GM12878 (cell line): ENCODE results near the gene ARHGEF6. TPM values are rescaled to one million over a fixed set of nuclear protein-coding genes. Genes with fewer than 3 reads are reported as not detected.

Source experiments
- ATAC-seq: fragments of 200-7000 bp; cut with Tn5 transposase; 3 replicates; pipeline ENCODE4 v1.9.1; 2020; ENCODE audit warnings: mild to moderate bottlenecking, moderate library complexity
- BruUV-seq: library from RNA; stranded (reverse); fragments of 400-500 nt; replicated peaks from 2 replicates; lab custom pipeline; 2021; lab: Mats Ljungman, UMichigan
- CTCF ChIA-PET: fragments of 300-600 bp; sonication (Branson Sonifier 250); formaldehyde crosslinking; extraction: SDS; loops from one replicate; lab custom pipeline; 2021; ENCODE audit warnings: inconsistent platforms; lab: Yijun Ruan, JAX
- POLR2A ChIA-PET: fragments of 350-600 bp; formaldehyde crosslinking; extraction: SDS; loops from one replicate; lab custom pipeline; 2021; ENCODE audit warnings: inconsistent platforms; lab: Charles Lee
- RAD21 ChIA-PET: fragments of 300-600 bp; sonication (Branson Sonifier 250); formaldehyde crosslinking; loops from one replicate; lab custom pipeline; 2023; ENCODE audit warnings: antibody characterized with exemption; ENCODE audit not compliant: unreplicated experiment; lab: Charles Lee
- SMC1A ChIA-PET: fragments of 300-600 bp; sonication (Branson Sonifier 250); formaldehyde crosslinking; loops from one replicate; lab custom pipeline; 2023; ENCODE audit not compliant: unreplicated experiment, uncharacterized antibody; lab: Charles Lee
- DNase-seq: peaks from one replicate; pipeline ENCODE4 v3.0.0-alpha.2; 2011; ENCODE audit warnings: low read depth, low spot score
- FAIRE-seq: peaks from 3 replicates; lab custom pipeline; 2011; peaks lifted over from hg19 to GRCh38; lab: Jason Lieb, UNC
- H2AFZ ChIP-seq: 2 replicates; pipeline ENCODE4 v1.6.0; 2011; ENCODE audit warnings: low read depth, low read length, control low read depth; ENCODE audit not compliant: control insufficient read depth
- H3K27ac ChIP-seq: 2 replicates; pipeline ENCODE4 v1.5.1; 2011; ENCODE audit warnings: control low read depth; ENCODE audit not compliant: control insufficient read depth, insufficient read depth
- H3K27me3 ChIP-seq, 2 experiments: replicated peaks in 1 of 2; 2 replicates each; pipeline versions ENCODE4 v1.6.0 to v1.6.1; 2011; ENCODE audit warnings: low read length in 1 of 2; ENCODE audit not compliant: control insufficient read depth in 2 of 2, insufficient read depth in 2 of 2
- H3K36me3 ChIP-seq, 2 experiments: 2 replicates each; pipeline ENCODE4 v1.5.1; 2011; ENCODE audit warnings: low read length in 1 of 2; ENCODE audit not compliant: control insufficient read depth in 2 of 2, insufficient read depth in 2 of 2
- H3K4me1 ChIP-seq: 2 replicates; pipeline ENCODE4 v1.6.1; 2011; ENCODE audit warnings: mild to moderate bottlenecking, low read length, moderate library complexity, mixed read lengths; ENCODE audit not compliant: control insufficient read depth, insufficient read depth
- H3K4me2 ChIP-seq: 2 replicates; pipeline ENCODE4 v1.6.0; 2011; ENCODE audit warnings: control low read depth; ENCODE audit not compliant: control insufficient read depth, insufficient read depth
- H3K4me3 ChIP-seq: fragments of 200-600 bp; sonication (generic); 2 replicates; pipeline ENCODE4 v1.5.1; 2016
- H3K79me2 ChIP-seq: 2 replicates; pipeline ENCODE4 v1.6.0; 2011; ENCODE audit warnings: low read length; ENCODE audit not compliant: control insufficient read depth, insufficient read depth
- H3K9ac ChIP-seq: 2 replicates; pipeline ENCODE4 v1.8.0; 2011; ENCODE audit warnings: low read length, control low read depth, mixed read lengths; ENCODE audit not compliant: control insufficient read depth, insufficient read depth
- H3K9me3 ChIP-seq: replicated peaks from 3 replicates; pipeline ENCODE4 v1.5.1; 2011; ENCODE audit warnings: mild to moderate bottlenecking, low read length; ENCODE audit not compliant: control insufficient read depth, insufficient read depth
- H4K20me1 ChIP-seq: 2 replicates; pipeline ENCODE4 v1.6.0; 2011; ENCODE audit not compliant: control insufficient read depth, insufficient read depth
- BHLHE40 ChIP-seq, 2 experiments: fragments of 450-650 bp in 1 of 2; IDR thresholded peaks; 2 replicates each; pipeline ENCODE4 v1.6.1; 2011 to 2017; ENCODE audit warnings: low read depth in 2 of 2, borderline replicate concordance in 1 of 2, improper control_type of control experiment in 1 of 2, low read length in 1 of 2, mild to moderate bottlenecking in 1 of 2
- CBX3 ChIP-seq: fragments of 200-600 bp; sonication (generic); IDR thresholded peaks from 2 replicates; pipeline ENCODE4 v1.6.1; 2016; ENCODE audit warnings: low read depth, borderline replicate concordance
- CREM ChIP-seq: IDR thresholded peaks from 2 replicates; pipeline ENCODE4 v1.6.1; 2014; ENCODE audit warnings: antibody characterized with exemption, low read depth
- GATAD2B ChIP-seq: fragments of 450-650 bp; conservative IDR thresholded peaks from 2 replicates; pipeline ENCODE4 v1.6.1; 2017; ENCODE audit warnings: low read depth, mild to moderate bottlenecking, moderate library complexity
- JUNB ChIP-seq: IDR thresholded peaks from 2 replicates; pipeline ENCODE4 v1.6.1; 2016; ENCODE audit warnings: antibody characterized with exemption, mild to moderate bottlenecking
- JUND ChIP-seq: IDR thresholded peaks from 2 replicates; pipeline ENCODE4 v1.6.1; 2012; ENCODE audit warnings: low read depth, mild to moderate bottlenecking, low read length, improper control_type of control experiment, moderate library complexity
- KLF5 ChIP-seq: fragments of 450-650 bp; IDR thresholded peaks from 2 replicates; pipeline ENCODE4 v1.6.1; 2014; ENCODE audit warnings: mild to moderate bottlenecking; ENCODE audit not compliant: partially characterized antibody
- ZNF207 ChIP-seq: fragments of 450-650 bp; IDR thresholded peaks from 2 replicates; pipeline ENCODE4 v1.6.1; 2014; ENCODE audit warnings: antibody characterized with exemption, mild to moderate bottlenecking, borderline replicate concordance
- ZNF384 ChIP-seq: IDR thresholded peaks from 2 replicates; pipeline ENCODE4 v1.6.1; 2012; ENCODE audit warnings: low read depth, mild to moderate bottlenecking, low read length, improper control_type of control experiment, borderline replicate concordance
- ZZZ3 ChIP-seq: IDR thresholded peaks from 2 replicates; pipeline ENCODE4 v1.6.1; 2011; ENCODE audit warnings: low read depth; ENCODE audit not compliant: control insufficient read depth, insufficient read length
- WGBS: methylation state at CpG from one replicate; pipeline ENCODE4 v1.1.6; 2016; ENCODE audit warnings: low lambda C conversion rate; ENCODE audit not compliant: insufficient replicate concordance, insufficient coverage; ENCODE audit errors: missing lambda C conversion rate; 5-methylcytosine and 5-hydroxymethylcytosine counted together
- in situ Hi-C: fragments of 300-500 bp; cut with MboI; formaldehyde crosslinking; loops from 9 replicates; pipeline ENCODE4 v1.14.3; 2018; ENCODE audit warnings: mixed read lengths
- intact Hi-C: fragments of 100-400 bp; cut with micrococcal nuclease; formaldehyde crosslinking; loops from one replicate; pipeline ENCODE4 v1.14.2; 2022; ENCODE audit not compliant: unreplicated experiment
- polyA plus RNA-seq, 11 experiments: library from polyadenylated mRNA; depleted of rRNA in 4 of 11; unstranded in 6 of 11; stranded (reverse) in 5 of 11; fragments of >200 nt; fragmentation: Nextera tagmentation in 4 of 11; fragmentation: Illumina TruSeq in 1 of 11; extraction: Ambion mirVana in 4 of 11; extraction: Trizol in 1 of 11; gene quantifications; 1 replicate in 1 of 11; 2 replicates in 10 of 11; pipeline versions ENCODE4 v1.2.1 to v1.2.3, GENCODE V29; 2011 to 2016; ENCODE audit warnings: inconsistent platforms in 2 of 11, missing spikeins in 2 of 11, low read depth in 1 of 11
- total RNA-seq, 4 experiments: library from RNA; depleted of rRNA in 3 of 4; stranded (reverse); fragments of >200 nt in 3 of 4; fragmentation: Illumina TruSeq in 1 of 4; extraction: Trizol in 1 of 4; gene quantifications; 2 replicates each; pipeline versions ENCODE4 v1.2.1 to v1.2.3, GENCODE V29; 2013 to 2021
- TF ChIP-seq, protein P1 (sequence below): fragments of 450-650 bp; IDR thresholded peaks from 2 replicates; pipeline ENCODE4 v1.6.1; 2014; ENCODE audit warnings: mild to moderate bottlenecking
- TF ChIP-seq, protein P2 (sequence below): IDR thresholded peaks from 2 replicates; pipeline ENCODE4 v1.6.1; 2012; ENCODE audit warnings: low read depth, low read length, improper control_type of control experiment
- TF ChIP-seq, protein P3 (sequence below): fragments of 450-650 bp; IDR thresholded peaks from 2 replicates; pipeline ENCODE4 v1.6.1; 2018; ENCODE audit warnings: borderline replicate concordance, mild to moderate bottlenecking; ENCODE audit not compliant: partially characterized antibody

Gene ARHGEF6
- total and polyA plus RNA-seq, 10 of the 15 experiments (the other 5 are each of a cell fraction or from before 2014, with no cell fraction given), result 5.4 to 29.7 (median 18.0) TPM

DNA sequence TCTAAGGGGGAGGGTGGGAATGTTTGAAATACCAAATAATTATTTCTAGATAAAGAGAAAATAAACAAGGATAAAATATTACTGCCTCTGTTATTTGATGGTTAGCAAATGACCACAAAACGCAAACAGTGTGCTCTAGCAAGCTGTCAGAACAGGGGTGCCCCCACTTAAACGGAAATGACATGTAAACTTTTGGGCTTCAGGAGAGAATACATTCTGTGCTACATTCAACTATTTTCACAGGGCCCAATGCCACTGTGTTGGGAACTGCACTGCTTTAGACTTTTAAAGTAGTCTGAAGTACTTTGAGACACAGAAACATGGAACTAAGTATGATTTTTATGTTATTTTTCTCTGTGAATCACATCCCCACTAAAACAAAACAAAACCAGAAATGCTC is 118.6 kb downstream of the ARHGEF6 start:
- TF ChIP-seq, protein P1, sequence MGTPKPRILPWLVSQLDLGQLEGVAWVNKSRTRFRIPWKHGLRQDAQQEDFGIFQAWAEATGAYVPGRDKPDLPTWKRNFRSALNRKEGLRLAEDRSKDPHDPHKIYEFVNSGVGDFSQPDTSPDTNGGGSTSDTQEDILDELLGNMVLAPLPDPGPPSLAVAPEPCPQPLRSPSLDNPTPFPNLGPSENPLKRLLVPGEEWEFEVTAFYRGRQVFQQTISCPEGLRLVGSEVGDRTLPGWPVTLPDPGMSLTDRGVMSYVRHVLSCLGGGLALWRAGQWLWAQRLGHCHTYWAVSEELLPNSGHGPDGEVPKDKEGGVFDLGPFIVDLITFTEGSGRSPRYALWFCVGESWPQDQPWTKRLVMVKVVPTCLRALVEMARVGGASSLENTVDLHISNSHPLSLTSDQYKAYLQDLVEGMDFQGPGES, result no peak
- TF ChIP-seq ZNF207, result no peak
- DNase-seq (no peak), FAIRE-seq (no peak), ATAC-seq (no peak)
- 23% methylated on average over 2 of the region's 2 CpGs for WGBS
- H3K27me3 ChIP-seq, result no peaks in the 10 kb centered on the region
- H3K4me1 ChIP-seq, result peaks cover 17% of the 10 kb centered on the region; the same call in 1 of the 2 replicates
- H3K27ac ChIP-seq, result no peak overlapping the region
- H3K9ac ChIP-seq, result no peak overlapping the region
- H4K20me1 ChIP-seq, result no peaks in the 10 kb centered on the region
- H3K4me3 ChIP-seq, result no peak overlapping the region
- CTCF ChIA-PET, result no interaction called here
- in situ Hi-C loops (no loop called here), intact Hi-C loops (no loop called here)
- POLR2A ChIA-PET, result no interaction called here
- H3K36me3 ChIP-seq, result no peaks in the 10 kb centered on the region
- no TSS peak for BruUV-seq
- SMC1A ChIA-PET, result interaction anchor here (0.9 to 1.0 kb wide), 2 partner anchors 9 to 36 kb away, joined by 4 read pairs; no protein-coding TSS in a partner anchor
- no peak overlapping the region for H2AFZ ChIP-seq
- no peak overlapping the region for H3K4me2 ChIP-seq
- RAD21 ChIA-PET, result no interaction called here
- no peaks in the 10 kb centered on the region for H3K79me2 ChIP-seq
- H3K9me3 ChIP-seq, result peaks cover 3% of the 10 kb centered on the region; the same call in 2 of the 3 replicates

DNA sequence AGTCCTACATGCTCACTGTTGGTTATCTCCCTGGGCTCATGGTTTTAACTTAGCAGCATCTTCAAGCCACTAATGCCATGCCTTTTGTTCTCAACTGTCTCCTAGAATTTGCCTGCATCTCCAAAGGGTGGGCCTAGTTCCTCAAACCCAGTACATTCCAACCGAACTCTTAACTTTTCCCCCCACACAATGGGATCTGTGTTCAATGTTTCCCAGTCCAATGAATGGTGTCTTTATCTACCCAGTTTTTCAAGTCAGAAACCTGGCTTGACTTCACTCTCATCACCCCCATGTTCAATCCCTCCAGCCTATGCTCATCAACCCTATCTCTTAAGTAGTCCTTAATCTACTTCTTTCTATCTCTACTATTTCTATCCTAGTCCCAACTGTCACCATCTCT is 119.8 kb downstream of the ARHGEF6 start:
- DNase-seq (no peak), FAIRE-seq (no peak), ATAC-seq (no peak)
- no peaks in the 10 kb centered on the region for H3K27me3 ChIP-seq
- POLR2A ChIA-PET, result no interaction called here
- no peak overlapping the region for H3K4me2 ChIP-seq
- no peak overlapping the region for H2AFZ ChIP-seq
- in situ Hi-C loops, result no loop called here
- intact Hi-C loops, result no loop called here
- H3K79me2 ChIP-seq, result no peaks in the 10 kb centered on the region
- CTCF ChIA-PET, result interaction anchor here (1.1 kb wide), 1 partner anchor 28 kb away, joined by 5 read pairs; no protein-coding TSS in a partner anchor
- peaks cover 17% of the 10 kb centered on the region; the same call in 1 of the 2 replicates for H3K4me1 ChIP-seq
- no peak overlapping the region for H3K9ac ChIP-seq
- SMC1A ChIA-PET, result interaction anchor here (1.0 kb wide), 2 partner anchors 11 to 83 kb away, joined by 3 to 4 read pairs; no protein-coding TSS in a partner anchor
- WGBS, result 62% methylated on average over 1 of the region's 1 CpG
- H3K27ac ChIP-seq, result no peak overlapping the region
- H3K4me3 ChIP-seq, result no peak overlapping the region
- H3K9me3 ChIP-seq, result peaks cover 3% of the 10 kb centered on the region; the same call in 2 of the 3 replicates
- H4K20me1 ChIP-seq, result no peaks in the 10 kb centered on the region
- RAD21 ChIA-PET, result no interaction called here
- no TSS peak for BruUV-seq
- no peaks in the 10 kb centered on the region for H3K36me3 ChIP-seq
- TF ChIP-seq ZZZ3, result no peak
- no peak for TF ChIP-seq BHLHE40 (IDR thresholded peaks at IDR 0.05; ENCODE audit: borderline replicate concordance in 1 of 2, low read depth in 2 of 2, low read length in 1 of 2)
- TF ChIP-seq CREM, result no peak
- TF ChIP-seq, protein P2, sequence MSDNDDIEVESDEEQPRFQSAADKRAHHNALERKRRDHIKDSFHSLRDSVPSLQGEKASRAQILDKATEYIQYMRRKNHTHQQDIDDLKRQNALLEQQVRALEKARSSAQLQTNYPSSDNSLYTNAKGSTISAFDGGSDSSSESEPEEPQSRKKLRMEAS, result no peak
- no peak for TF ChIP-seq CBX3
- no peak for TF ChIP-seq ZNF384
- TF ChIP-seq, protein P3, sequence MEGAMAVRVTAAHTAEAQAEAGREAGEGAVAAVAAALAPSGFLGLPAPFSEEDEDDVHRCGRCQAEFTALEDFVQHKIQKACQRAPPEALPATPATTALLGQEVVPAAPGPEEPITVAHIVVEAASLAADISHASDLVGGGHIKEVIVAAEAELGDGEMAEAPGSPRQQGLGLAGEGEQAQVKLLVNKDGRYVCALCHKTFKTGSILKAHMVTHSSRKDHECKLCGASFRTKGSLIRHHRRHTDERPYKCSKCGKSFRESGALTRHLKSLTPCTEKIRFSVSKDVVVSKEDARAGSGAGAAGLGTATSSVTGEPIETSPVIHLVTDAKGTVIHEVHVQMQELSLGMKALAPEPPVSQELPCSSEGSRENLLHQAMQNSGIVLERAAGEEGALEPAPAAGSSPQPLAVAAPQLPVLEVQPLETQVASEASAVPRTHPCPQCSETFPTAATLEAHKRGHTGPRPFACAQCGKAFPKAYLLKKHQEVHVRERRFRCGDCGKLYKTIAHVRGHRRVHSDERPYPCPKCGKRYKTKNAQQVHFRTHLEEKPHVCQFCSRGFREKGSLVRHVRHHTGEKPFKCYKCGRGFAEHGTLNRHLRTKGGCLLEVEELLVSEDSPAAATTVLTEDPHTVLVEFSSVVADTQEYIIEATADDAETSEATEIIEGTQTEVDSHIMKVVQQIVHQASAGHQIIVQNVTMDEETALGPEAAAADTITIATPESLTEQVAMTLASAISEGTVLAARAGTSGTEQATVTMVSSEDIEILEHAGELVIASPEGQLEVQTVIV, result no peak
- no peak for TF ChIP-seq GATAD2B
- no peak for TF ChIP-seq KLF5
- TF ChIP-seq JUNB, result no peak
- TF ChIP-seq JUND, result no peak
